HG02981 (cell line): ENCODE data around the gene CCDC59.
A peak's percentile ranks its signal among the peaks of the same experiment; 100 is the strongest.
"Not testable (repeated sequence)": the region's sequence is repeated elsewhere in the genome, so short reads cannot be mapped to it uniquely, and the experiment has no call there.

Source experiments
- ATAC-seq: cut with Tn5 transposase; IDR thresholded peaks from one replicate; pipeline ENCODE4 v1.9.1; 2021; ENCODE audit warnings: mild to moderate bottlenecking, moderate library complexity; ENCODE audit not compliant: unreplicated experiment

The CCDC59 gene

GRCh38 chr12:82358200-82359114 lies at the start of gene CCDC59, which contains the start of gene METTL25:
Gene CCDC59, minus strand, starts transcription at chr12:82358387. Its CDS starts 11 bp downstream, at chr12:82358376.
Gene METTL25, plus strand, starts transcription at chr12:82358529. Its CDS starts 37 bp downstream, at chr12:82358566.
- ATAC-seq, result peak; percentile 92

- ATAC-seq, result no peak
Measured at GRCh38 chr12:82407481-82407880, 49.3 kb upstream of the CCDC59 start.

- ATAC-seq, result no peak
Measured at GRCh38 chr12:82406651-82407050, 48.5 kb upstream of the CCDC59 start.

GRCh38 chr12:82400819-82401218 lies 42.6 kb upstream of the CCDC59 start:
- no peak for ATAC-seq

GRCh38 chr12:82398879-82399278 lies 40.7 kb upstream of the CCDC59 start:
- ATAC-seq, result no peak

GRCh38 chr12:82383930-82384552 lies 25.9 kb upstream of the CCDC59 start:
- no peak for ATAC-seq

GRCh38 chr12:82378997-82379396 lies 20.8 kb upstream of the CCDC59 start:
- ATAC-seq, result peak; percentile 66

GRCh38 chr12:82375201-82375600 lies 17.0 kb upstream of the CCDC59 start:
- no peak for ATAC-seq

GRCh38 chr12:82366197-82366596 lies 8.0 kb upstream of the CCDC59 start:
- peak; percentile 78 for ATAC-seq

- ATAC-seq, result no peak
Measured at GRCh38 chr12:82363990-82364389, 5.8 kb upstream of the CCDC59 start.

- ATAC-seq, result no peak
Measured at GRCh38 chr12:82361461-82361915, 3.3 kb upstream of the CCDC59 start.

GRCh38 chr12:82360834-82361233 lies 2.6 kb upstream of the CCDC59 start:
- not testable (repeated sequence) for ATAC-seq

GRCh38 chr12:82359115-82359478 lies 910 bp upstream of the CCDC59 start:
- peak; percentile 3 for ATAC-seq

- no peak for ATAC-seq
Measured at GRCh38 chr12:82357845-82358199, 365 bp downstream of the CCDC59 start.

- ATAC-seq, result no peak
Measured at GRCh38 chr12:82357340-82357739, 847 bp downstream of the CCDC59 start.

GRCh38 chr12:82351390-82351789 lies 6.8 kb downstream of the CCDC59 start:
- no peak for ATAC-seq

- no peak for ATAC-seq
Measured at GRCh38 chr12:82350161-82350560, 8.0 kb downstream of the CCDC59 start.

GRCh38 chr12:82329508-82329907 lies 28.7 kb downstream of the CCDC59 start:
- ATAC-seq, result no peak

- no peak for ATAC-seq
Measured at GRCh38 chr12:82327861-82328260, 30.3 kb downstream of the CCDC59 start.

- peak; percentile 85 for ATAC-seq
Measured at GRCh38 chr12:82326905-82327503, 31.2 kb downstream of the CCDC59 start.

GRCh38 chr12:82325540-82326336 lies 32.4 kb downstream of the CCDC59 start:
- no peak for ATAC-seq
